Mesendoderm (in vitro differentiated cells): ENCODE data around the gene DPP7.

Experiments
- DNase-seq: peaks from one replicate; pipeline ENCODE4 v3.0.0; 2013
- H2AK5ac ChIP-seq: 2 replicates; pipeline ENCODE4 v1.6.1; 2013; ENCODE audit warnings: low read length, inconsistent platforms
- H2BK120ac ChIP-seq: 2 replicates; pipeline ENCODE4 v1.6.1; 2013; ENCODE audit warnings: low read depth, mild to moderate bottlenecking, low read length, moderate library complexity, mixed read lengths
- H2BK15ac ChIP-seq: replicated peaks from 2 replicates; pipeline ENCODE4 v1.6.1; 2013; ENCODE audit warnings: low read depth, mild to moderate bottlenecking, moderate library complexity
- H2BK5ac ChIP-seq: 2 replicates; pipeline ENCODE4 v1.6.1; 2013; ENCODE audit warnings: low read length, inconsistent platforms
- H3K18ac ChIP-seq: 2 replicates; pipeline ENCODE4 v1.6.1; 2013; ENCODE audit warnings: mild to moderate bottlenecking, low read length, mixed read lengths
- H3K23ac ChIP-seq: one replicate; pipeline ENCODE4 v1.6.1; 2013; ENCODE audit warnings: low read length
- H3K27ac ChIP-seq: 2 replicates; pipeline ENCODE4 v1.5.1; 2013; ENCODE audit warnings: low read depth, mild to moderate bottlenecking, inconsistent platforms, low read length, moderate library complexity
- H3K27me3 ChIP-seq: 2 replicates; pipeline ENCODE4 v1.6.1; 2013; ENCODE audit warnings: low read length, control low read depth, mild to moderate bottlenecking, inconsistent platforms; ENCODE audit not compliant: insufficient read depth, poor library complexity
- H3K36me3 ChIP-seq: 2 replicates; pipeline ENCODE4 v1.6.1; 2013; ENCODE audit warnings: low read length, inconsistent platforms; ENCODE audit not compliant: control insufficient read depth, insufficient read depth
- H3K4ac ChIP-seq: one replicate; pipeline ENCODE4 v1.6.1; 2013; ENCODE audit warnings: low read depth, mild to moderate bottlenecking, low read length, moderate library complexity
- H3K4me1 ChIP-seq: 2 replicates; pipeline ENCODE4 v1.6.1; 2013; ENCODE audit warnings: low read depth, low read length, inconsistent platforms; ENCODE audit not compliant: control insufficient read depth
- H3K4me2 ChIP-seq: 2 replicates; pipeline ENCODE4 v1.6.1; 2013; ENCODE audit warnings: low read length
- H3K4me3 ChIP-seq: 2 replicates; pipeline ENCODE4 v1.5.1; 2013; ENCODE audit warnings: mild to moderate bottlenecking, low read length
- H3K56ac ChIP-seq: one replicate; pipeline ENCODE4 v1.6.1; 2013; ENCODE audit warnings: low read length
- H3K79me1 ChIP-seq: 2 replicates; pipeline ENCODE4 v1.6.1; 2013; ENCODE audit warnings: low read length, inconsistent platforms
- H3K79me2 ChIP-seq: 2 replicates; pipeline ENCODE4 v1.6.1; 2013; ENCODE audit warnings: mild to moderate bottlenecking, low read length; ENCODE audit not compliant: control insufficient read depth, insufficient read depth
- H3K9ac ChIP-seq: 2 replicates; pipeline ENCODE4 v1.6.1; 2013; ENCODE audit warnings: low read length, inconsistent platforms
- H4K5ac ChIP-seq: one replicate; pipeline ENCODE4 v1.6.1; 2013; ENCODE audit warnings: low read length
- H4K8ac ChIP-seq: one replicate; pipeline ENCODE4 v1.6.1; 2013; ENCODE audit warnings: low read depth, mild to moderate bottlenecking, control low read depth, low read length, moderate library complexity
- WGBS: extraction: QIAGEN DNeasy Blood & Tissue Kit; methylation state at CpG from one replicate; pipeline ENCODE4 v1.1.7; 2013; ENCODE audit warnings: low lambda C conversion rate, missing lambda C conversion rate; ENCODE audit not compliant: insufficient coverage; ENCODE audit errors: extremely low coverage; 5-methylcytosine and 5-hydroxymethylcytosine counted together

Gene DPP7

DNA sequence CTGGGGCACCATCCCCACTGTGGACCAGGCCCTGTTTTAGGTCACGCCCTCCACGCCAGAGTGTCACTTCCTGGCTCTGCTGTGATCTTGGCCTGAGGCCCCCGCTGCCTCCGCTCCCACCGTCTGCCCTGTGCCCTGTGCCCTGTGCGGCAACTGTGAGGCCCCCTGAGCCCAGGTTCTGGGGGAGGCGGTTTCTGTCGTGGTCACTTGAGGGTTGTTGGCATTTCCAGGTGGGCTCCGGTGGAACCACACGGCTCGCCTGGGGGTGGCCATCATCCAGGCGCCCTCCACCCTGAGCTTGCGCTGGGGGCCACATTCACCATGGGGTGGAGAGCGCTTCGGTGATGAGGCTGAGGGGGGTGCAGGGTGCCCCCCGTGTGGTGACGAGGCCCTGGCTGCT is 6.6 kb downstream of the DPP7 start:
- H2BK120ac ChIP-seq = no peak overlapping the region
- no peak overlapping the region for H4K5ac ChIP-seq
- H3K9ac ChIP-seq = no peak overlapping the region
- H2AK5ac ChIP-seq = no peak overlapping the region
- H3K27me3 ChIP-seq = no peaks in the 10 kb centered on the region
- no CpG with 5 or more reads among the region's 17 CpGs for WGBS
- H3K36me3 ChIP-seq = peaks cover 9% of the 10 kb centered on the region
- H3K27ac ChIP-seq = no peak overlapping the region
- no peak overlapping the region for H3K4me3 ChIP-seq
- DNase-seq = no peak
- H3K79me2 ChIP-seq = no peaks in the 10 kb centered on the region
- H3K4me2 ChIP-seq = no peak overlapping the region
- H3K23ac ChIP-seq = no peak overlapping the region
- no peak overlapping the region for H3K56ac ChIP-seq
- no peak overlapping the region for H2BK15ac ChIP-seq
- no peak overlapping the region for H4K8ac ChIP-seq
- H3K18ac ChIP-seq = no peak overlapping the region
- no peak overlapping the region for H2BK5ac ChIP-seq
- no peaks in the 10 kb centered on the region for H3K4me1 ChIP-seq
- H3K79me1 ChIP-seq = no peaks in the 10 kb centered on the region
- no peak overlapping the region for H3K4ac ChIP-seq

- WGBS = no CpG with 5 or more reads among the region's 27 CpGs
- Histone ChIP-seq H3K36me3 (peaks cover 14% of the 10 kb centered on the region), H2AK5ac (no peak overlapping the region), H4K5ac (no peak overlapping the region), H3K23ac (no peak overlapping the region), H3K79me2 (no peaks in the 10 kb centered on the region), H3K4me3 (no peak overlapping the region), H2BK15ac (no peak overlapping the region), H3K27ac (no peak overlapping the region), H3K79me1 (no peaks in the 10 kb centered on the region), H3K56ac (no peak overlapping the region), H3K4me1 (no peaks in the 10 kb centered on the region), H2BK5ac (no peak overlapping the region), H3K4me2 (no peak overlapping the region), H4K8ac (no peak overlapping the region), H3K27me3 (no peaks in the 10 kb centered on the region), H3K9ac (no peak overlapping the region), H3K4ac (no peak overlapping the region), H2BK120ac (no peak overlapping the region), H3K18ac (no peak overlapping the region)
- DNase-seq = no peak
Observed at GRCh38 chr9:137107312-137107921, 7.1 kb downstream of the DPP7 start.

- Histone ChIP-seq H2BK5ac (no peak overlapping the region), H3K36me3 (peaks cover 21% of the 10 kb centered on the region), H4K8ac (no peak overlapping the region), H3K27me3 (no peaks in the 10 kb centered on the region), H3K4ac (no peak overlapping the region), H3K56ac (no peak overlapping the region), H2BK15ac (no peak overlapping the region), H3K18ac (no peak overlapping the region), H3K79me1 (no peaks in the 10 kb centered on the region), H3K4me2 (no peak overlapping the region), H3K4me1 (no peaks in the 10 kb centered on the region), H2AK5ac (no peak overlapping the region), H3K79me2 (no peaks in the 10 kb centered on the region), H3K27ac (no peak overlapping the region), H4K5ac (no peak overlapping the region), H3K4me3 (no peak overlapping the region), H2BK120ac (no peak overlapping the region), H3K9ac (no peak overlapping the region), H3K23ac (no peak overlapping the region)
- no CpG with 5 or more reads among the region's 27 CpGs for WGBS
- DNase-seq = no peak
Observed at GRCh38 chr9:137106662-137107250, 7.8 kb downstream of the DPP7 start.

GRCh38 chr9:137105814-137106661 is 8.5 kb downstream of the DPP7 start:
- Histone ChIP-seq H4K8ac (no peak overlapping the region), H3K4me3 (no peak overlapping the region), H3K36me3 (peaks cover 27% of the 10 kb centered on the region), H3K9ac (no peak overlapping the region), H3K4me1 (no peaks in the 10 kb centered on the region), H4K5ac (no peak overlapping the region), H3K18ac (no peak overlapping the region), H2BK5ac (no peak overlapping the region), H3K56ac (no peak overlapping the region), H2BK120ac (no peak overlapping the region), H3K23ac (no peak overlapping the region), H2BK15ac (no peak overlapping the region), H3K27ac (no peak overlapping the region), H3K4me2 (no peak overlapping the region), H3K79me1 (no peaks in the 10 kb centered on the region), H3K27me3 (no peaks in the 10 kb centered on the region), H2AK5ac (no peak overlapping the region), H3K4ac (no peak overlapping the region), H3K79me2 (no peaks in the 10 kb centered on the region)
- no peak for DNase-seq
- no CpG with 5 or more reads among the region's 31 CpGs for WGBS

DNA sequence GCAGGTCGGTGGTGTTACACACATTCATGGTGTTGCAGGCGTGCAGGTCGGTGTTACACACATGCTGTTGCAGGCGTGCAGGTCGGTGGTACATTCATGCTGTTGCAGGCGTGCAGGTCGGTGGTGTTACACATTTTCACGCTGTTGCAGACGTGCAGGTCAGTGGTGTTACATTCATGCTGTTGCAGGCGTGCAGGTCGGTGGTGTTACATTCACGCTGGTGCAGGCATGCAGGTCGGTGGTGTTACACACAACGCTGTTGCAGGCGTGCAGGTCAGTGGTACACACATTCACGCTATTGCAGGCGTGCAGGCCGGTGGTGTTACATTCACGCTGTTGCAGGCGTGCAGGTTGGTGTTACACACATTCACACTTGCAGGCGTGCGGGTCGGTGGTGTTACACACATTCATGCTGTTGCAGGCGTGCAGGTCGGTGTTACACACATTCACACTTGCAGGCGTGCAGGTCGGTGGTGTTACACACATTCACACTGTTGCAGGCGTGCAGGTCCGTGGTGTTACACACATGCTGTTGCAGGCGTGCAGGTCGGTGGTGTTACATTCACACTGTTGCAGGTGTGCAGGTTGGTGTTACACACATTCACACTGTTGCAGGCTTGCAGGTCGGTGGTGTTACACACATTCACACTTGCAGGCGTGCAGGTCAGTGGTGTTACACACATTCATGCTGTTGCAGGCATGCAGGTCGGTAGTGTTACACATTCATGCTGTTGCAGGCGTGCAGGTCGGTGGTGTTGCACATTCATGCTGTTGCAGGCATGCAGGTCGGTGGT is 11.1 kb downstream of the DPP7 start:
- no peak overlapping the region for H3K18ac ChIP-seq
- H3K4ac ChIP-seq = no peak overlapping the region
- no peak overlapping the region for H3K4me2 ChIP-seq
- no peak overlapping the region for H2BK120ac ChIP-seq
- H3K4me1 ChIP-seq = no peaks in the 10 kb centered on the region
- no peak overlapping the region for H3K23ac ChIP-seq
- no peaks in the 10 kb centered on the region for H3K79me1 ChIP-seq
- H3K9ac ChIP-seq = no peak overlapping the region
- no peak overlapping the region for H4K5ac ChIP-seq
- no peaks in the 10 kb centered on the region for H3K27me3 ChIP-seq
- WGBS = no CpG with 5 or more reads among the region's 37 CpGs
- H2AK5ac ChIP-seq = no peak overlapping the region
- no peak overlapping the region for H2BK15ac ChIP-seq
- H3K27ac ChIP-seq = no peak overlapping the region
- no peak overlapping the region for H2BK5ac ChIP-seq
- no peak overlapping the region for H3K56ac ChIP-seq
- H4K8ac ChIP-seq = no peak overlapping the region
- H3K79me2 ChIP-seq = no peaks in the 10 kb centered on the region
- peaks cover 29% of the 10 kb centered on the region for H3K36me3 ChIP-seq
- H3K4me3 ChIP-seq = no peak overlapping the region
- no peak for DNase-seq
